ENCODE measurements around the gene CXCL12. TPM values are rescaled to one million over a fixed set of nuclear protein-coding genes. Genes with fewer than 3 reads are reported as not detected.

The CXCL12 gene
- polyA plus RNA-seq, 4 donors: 385 to 503 (median 428) TPM

DNA sequence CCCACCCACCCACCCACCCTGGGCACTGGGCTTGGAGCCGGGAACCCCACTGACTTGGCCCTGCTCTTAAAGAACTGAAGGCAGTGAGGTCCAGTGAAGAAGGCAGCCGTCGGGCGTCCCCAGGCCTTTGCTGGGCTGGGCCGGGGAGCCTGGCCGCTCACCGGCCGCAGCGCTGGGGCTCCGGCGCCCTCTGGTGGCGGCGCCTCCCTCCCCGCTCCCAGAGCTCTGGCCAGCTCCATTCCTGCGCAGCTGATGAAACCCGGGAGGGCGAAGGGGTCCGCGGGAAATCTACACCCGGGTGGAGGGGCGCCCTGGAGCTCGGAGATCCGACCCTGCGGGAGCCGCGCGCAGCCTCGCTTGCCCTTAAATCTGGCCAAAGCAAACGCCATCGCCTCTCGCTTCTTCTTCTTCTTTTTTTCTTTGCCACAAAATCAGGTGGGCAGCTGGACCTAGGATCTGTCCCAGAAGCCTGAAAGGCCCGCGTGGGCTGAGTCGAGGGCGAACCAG lies 1.7 kb upstream of the CXCL12 start:
- DNase-seq (ENCODE audit: low read depth in 4 of 4, low spot score in 2 of 4): peak in 3 of 4 donors; percentile 65 to 72 (median 71)

DNA sequence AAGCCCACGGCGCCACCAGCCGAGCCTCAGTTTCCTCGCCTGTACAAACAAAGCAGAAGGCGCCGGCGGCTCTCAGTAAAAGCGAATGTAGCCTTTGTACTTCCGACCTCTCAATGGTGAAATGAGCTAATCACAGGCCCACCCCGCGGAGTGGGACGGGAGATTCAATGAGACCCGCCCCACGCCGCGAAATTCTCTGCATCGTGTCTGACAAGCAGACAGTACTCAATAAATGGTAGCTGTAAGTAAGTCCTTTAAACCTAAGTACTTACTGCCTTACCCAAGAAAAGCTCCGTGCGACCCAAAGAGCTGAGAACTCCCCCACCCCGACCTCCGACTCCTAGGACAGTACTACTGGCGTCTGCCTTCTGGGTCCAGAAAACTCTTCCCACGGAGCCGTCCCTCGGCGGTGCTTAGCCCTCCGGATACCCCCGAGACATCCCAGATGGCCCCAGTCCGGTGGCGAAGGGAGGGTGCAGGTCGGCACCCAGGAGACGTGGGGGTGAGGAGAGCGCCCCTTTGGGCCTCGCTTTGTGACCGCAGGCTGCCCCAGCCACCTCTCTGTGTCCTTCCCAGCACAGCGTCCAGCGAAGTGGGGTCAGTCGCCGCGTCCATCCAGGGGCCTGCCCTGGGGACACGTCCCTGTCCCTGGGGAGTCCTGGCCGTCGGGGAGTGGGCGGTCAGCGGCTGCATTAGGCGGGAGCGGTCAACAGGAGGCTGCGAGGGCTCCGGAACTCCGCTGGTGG lies 972 bp upstream of the CXCL12 start:
- DNase-seq (ENCODE audit: low read depth in 4 of 4, low spot score in 2 of 4): no peak

DNA sequence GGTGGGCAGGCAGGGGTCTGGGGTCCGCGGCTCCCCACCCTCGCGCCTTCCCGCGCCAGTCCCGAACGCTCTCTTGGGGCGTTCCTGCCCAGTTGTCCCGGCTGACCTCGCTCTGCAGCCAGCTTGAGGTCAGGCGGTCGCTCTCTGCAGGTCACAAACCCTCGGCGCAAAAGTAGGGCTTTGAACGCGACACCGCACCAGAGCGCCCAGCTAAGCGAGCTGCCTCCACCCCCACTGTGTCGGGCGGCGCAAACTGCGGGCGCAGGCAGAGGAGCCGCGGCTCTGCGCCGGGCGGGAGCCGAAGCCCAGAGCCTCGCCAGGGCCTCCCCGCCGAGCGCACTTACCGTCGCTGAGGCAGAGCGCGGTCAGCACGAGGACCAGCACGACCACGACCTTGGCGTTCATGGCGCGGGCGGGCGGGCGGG lies 284 bp downstream of the CXCL12 start:
- DNase-seq (ENCODE audit: low read depth in 4 of 4, low spot score in 2 of 4): no peak

DNA sequence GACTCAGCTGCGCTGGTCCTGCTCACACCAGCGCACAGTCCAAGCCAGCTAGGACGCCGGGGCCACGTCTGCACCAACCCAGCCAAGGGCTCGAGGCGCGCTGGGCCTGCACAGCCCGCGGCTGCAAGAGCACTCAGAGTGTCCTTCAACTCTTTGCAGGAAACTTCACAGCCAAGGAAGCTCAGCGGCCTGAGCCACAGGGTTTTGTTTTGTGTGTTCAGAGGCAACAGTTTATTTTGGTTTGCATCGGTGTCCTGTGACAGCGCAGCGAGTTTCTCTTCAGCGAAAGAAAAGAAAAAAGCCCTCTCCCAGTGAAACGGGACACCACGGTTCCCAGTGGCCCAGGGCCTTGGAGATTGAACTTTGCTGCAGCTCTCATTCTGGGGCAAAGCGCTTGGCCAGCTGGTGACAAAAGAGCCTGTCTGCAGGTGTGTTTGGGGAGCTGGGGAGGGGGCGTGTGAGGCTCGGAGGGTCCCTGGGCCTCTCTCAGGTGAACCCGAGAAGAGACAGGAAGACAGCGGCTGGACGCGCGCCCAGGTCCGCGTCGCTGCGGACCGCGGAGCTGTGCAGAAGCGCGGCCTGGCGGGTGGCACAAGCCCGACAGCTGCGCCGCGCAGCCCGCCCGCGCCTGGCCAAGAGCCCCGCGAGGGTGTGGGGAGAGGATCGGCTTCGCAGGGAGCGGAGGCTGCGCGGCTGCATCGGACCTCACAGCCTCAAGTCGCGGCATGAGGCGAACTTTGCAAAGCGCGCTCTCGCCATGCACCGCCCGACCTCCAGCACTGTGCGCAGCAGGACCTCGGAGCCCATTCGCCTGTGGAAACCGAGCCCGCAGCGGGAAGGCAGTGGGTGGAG lies 922 bp downstream of the CXCL12 start:
- peak in 1 of 4 donors; percentile 45 for DNase-seq (ENCODE audit: low read depth in 4 of 4, low spot score in 2 of 4)

DNA sequence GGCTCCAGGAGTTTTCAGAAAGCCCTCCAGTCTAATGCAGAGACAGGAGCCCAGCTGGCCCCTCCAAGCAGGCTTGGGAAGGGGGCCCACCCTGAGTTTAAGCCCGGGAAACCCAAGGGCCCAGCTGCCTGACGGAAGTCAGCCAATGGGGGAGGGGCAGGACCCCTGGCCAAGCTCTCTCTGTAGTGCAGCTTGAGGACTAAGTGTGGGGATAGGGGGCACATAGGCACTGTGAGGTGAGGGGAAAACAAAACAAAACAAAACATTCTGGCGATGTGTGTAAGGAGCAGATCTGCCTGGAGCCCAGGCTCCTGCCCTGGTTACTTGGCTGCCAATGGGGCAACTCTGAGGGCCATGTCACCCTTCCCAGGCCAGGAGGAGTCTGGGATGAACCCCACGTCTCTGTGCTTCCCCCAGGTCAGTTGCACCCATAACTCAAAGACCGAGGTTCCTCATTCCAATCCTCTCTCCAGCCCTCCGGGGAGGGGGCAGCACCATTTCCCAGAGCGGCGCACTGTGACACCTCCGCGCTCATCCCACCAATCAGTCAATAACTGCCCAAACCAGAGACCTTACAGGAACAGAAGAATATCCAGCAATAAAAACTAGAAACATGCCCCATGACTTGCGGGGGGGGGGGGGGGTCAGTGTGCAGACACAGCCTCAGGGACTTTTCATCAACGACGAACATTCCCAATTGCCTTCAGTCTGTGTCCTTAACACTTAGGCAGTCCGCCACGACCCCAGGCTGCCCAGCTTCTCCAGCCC lies 1.7 kb downstream of the CXCL12 start:
- DNase-seq (ENCODE audit: low read depth in 4 of 4, low spot score in 2 of 4): no peak

DNA sequence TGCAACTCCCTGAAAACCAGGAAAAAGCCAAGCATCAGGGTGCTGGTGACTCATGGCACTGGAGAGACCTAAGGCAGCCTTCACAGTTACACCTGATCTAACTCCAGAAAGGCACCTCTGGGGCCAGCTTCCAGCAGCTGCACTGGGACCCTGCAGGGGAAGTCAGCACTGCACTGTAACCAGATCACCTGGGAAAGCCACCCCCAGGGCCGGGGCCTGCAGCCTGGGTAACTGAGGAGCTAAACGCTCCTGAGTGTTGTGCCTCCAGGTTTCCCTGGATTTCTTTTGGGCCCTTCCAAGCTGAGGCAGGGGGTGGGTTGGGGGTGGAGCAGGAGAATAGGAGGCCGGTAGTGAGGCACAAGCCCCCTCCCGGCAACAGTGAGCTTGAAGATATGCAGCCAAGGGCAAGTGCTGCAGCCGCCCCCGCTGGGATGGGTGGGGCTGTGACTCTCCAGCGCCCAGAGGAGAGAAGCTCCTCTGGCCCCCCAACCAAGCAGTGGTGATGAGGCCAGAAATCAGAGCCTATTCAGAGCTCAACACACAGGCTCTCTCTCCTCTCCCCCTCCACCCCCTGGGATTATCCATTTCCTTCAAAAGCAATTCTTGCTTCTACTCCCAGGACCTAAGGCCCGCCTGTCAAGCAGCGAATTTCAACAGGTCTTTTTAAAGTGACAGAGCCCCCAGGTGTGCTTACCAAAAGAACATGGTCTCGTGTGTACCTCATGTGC lies 2.6 kb downstream of the CXCL12 start:
- no peak for DNase-seq (ENCODE audit: low read depth in 4 of 4, low spot score in 2 of 4)

DNA sequence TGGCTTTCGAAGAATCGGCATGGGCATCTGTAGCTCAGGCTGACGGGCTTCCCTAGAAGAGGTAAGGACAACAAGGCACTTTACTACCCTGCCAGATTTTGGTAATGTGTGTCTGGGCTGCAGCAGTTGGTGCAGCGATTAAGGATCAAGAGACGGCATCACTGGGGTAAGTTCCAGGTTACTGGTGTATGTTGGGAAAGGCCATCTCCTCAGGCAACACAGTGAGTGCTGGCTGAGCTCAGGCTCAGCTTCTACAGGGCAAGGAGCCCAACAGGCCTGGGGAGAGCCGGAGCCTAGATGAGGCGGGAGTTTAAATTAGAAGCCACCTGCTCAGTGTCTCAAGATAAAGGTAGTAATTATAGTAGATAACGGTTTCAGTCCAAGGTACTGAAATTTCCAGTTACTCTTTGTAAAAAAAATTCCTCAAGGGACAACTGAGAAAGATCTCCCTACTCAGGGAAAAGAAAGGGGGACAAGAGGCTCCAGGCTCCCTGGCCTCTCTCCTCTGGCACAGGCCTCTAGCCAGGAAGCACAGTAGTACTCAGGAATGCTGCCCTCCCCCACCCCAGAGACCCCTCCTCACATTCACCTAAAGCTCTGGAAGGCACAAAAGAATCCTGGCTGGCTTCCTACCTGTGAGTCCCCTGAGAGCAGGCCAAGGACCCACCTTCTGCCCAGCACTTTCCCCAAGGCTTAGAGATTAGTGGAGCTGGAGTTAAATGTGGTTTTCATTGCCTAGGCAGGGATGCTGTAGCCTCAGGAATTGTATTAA lies 3.9 kb downstream of the CXCL12 start:
- no peak for DNase-seq (ENCODE audit: low read depth in 4 of 4, low spot score in 2 of 4)

DNA sequence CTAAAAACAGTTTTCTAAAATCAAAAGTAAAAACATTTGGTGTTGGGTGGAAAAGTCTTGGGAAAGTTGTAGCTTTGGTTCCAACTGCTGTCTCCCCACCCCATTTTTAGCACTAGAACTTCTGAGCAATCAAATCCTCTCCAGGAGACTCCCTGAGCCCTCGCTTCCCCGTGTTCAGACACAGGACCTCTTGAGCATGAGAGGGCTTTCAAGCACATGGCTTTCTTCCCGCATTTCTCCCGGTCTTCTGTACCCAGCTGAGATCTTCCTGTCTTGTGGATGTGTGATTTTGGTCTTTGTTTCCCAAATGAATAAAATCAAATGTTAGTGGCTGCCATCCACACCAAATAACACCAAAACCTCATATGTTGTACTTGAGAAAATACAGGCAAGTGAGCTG lies 5.0 kb downstream of the CXCL12 start:
- no peak for DNase-seq (ENCODE audit: low read depth in 4 of 4, low spot score in 2 of 4)

DNA sequence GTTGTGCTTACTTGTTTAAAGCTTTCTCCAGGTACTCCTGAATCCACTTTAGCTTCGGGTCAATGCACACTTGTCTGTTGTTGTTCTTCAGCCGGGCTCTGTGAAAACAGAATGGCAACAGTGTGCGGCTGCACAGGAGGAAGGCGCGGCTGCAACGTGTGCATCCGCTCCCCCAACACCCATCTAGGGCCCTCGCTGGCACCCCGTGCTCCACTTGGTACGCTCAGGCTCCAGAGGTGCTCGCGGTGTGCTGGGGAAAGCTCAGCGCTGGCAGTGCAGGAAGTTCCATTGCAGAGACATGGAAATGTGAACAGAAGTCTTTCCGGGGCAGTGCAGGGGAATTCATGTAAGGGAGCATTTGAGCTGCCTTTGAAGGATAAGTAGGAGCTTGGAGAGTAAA lies 6.3 kb downstream of the CXCL12 start:
- no peak for DNase-seq (ENCODE audit: low read depth in 4 of 4, low spot score in 2 of 4)

DNA sequence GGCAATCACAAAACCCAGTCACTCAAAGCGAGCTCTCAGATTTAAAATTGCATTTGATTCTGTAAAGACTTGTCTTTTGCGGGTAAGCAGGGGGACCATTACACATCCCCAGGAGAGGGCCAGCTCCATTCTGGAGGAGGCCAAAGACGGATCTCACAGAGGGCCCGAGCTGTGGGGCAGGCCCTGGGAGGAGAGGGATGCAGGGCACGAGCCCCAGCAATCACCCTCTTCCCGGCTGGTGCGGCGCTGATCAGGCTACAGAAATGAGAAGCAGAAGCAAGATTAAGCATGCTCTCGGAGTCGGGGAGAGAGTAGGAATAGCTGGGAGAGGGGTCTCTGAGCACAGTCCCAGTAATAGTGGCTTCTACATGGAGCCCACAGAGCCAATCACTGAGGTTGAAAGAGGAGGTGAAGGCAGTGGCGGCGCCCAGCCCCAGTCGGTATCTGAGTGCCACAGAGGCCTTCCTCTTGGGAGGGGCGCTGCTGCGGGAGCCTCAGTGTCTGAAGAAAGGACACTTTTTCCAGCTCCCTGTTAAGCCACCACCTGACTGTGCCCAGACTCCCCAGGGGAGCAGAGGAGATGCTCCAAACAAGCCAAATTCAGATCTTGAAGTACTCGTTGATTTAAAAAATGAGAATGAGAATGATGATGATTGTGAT lies 7.1 kb downstream of the CXCL12 start:
- no peak for DNase-seq (ENCODE audit: low read depth in 4 of 4, low spot score in 2 of 4)

DNA sequence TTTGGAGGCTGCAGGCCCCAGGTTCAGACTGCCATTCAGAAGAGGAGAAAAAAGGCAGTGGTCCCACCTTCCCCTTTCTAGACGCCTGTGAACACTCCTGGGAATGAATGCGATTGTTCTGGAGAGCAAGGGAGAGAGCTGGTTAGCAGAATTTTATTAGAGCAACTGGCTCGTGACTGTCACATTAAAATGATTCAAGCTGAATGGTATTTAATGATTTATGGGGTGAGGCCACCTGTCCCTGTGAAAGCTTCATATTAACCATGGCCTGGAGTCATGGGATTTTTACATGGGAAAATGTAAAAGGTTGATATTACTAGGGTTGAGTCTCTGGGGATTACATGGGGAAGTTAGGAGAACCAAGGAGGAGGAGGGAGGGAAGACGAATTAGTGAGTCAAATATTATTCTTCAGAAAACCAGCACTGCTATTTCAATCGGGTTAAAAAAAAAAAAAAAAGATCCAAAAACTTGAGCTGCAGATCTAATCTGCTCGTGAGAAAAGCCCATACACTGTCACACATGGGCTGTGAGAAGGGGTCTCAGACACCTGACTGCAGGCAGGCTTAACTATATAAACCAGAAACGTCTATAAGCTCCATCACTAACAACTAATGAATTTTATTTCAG lies 8.3 kb downstream of the CXCL12 start:
- no peak for DNase-seq (ENCODE audit: low read depth in 4 of 4, low spot score in 2 of 4)

DNA sequence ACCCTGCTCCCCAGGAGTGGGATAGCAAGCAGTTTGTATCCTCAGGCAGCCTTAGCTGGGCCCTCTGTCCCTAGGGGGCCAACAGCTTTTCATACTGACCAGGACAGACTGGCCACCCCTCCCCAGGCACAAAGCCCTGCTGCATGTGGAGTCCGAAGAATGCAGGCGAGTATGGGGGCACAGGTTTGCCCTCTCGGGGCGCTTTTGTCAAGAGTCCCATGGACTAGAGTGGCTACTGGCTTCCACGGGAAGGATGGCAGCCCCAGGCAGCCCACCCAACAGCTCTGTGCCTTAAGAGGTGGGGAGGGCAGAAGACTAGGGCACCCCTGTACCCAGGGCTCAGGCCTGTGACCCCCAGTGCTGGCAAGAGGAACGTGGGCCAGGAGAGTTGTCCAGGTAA lies 10.7 kb downstream of the CXCL12 start:
- DNase-seq (ENCODE audit: low read depth in 4 of 4, low spot score in 2 of 4): no peak

DNA sequence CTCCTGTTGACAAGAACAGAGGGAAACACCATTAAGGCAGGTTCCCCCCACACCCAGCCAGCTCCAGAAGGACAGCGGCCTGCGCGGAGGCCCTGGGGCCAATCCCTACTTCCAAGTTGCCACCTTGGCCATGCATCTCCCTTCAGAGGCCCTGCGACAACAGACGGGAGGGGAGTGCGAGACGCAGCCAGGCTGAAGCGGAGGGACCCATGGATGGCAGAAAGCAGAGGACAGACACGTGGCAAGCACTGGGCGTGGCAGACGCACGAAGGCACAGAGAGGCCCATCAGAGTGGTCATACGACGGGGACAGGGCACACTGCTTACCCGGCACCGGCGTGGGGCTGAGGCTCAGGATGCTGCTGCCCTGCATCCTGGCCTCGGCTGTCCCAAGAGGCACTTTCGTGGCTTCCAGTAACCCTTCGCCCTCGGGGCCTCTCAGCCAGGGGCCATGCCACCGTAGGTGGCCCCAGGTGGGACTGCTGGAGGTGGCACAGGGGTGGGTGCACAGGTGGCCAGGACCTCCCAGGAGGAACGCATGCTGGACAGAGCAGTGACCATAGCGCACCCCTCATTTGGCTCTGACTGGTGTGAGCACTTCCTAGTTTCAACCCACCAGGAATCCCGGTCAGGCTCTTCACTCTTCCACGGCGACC lies 11.4 kb downstream of the CXCL12 start:
- DNase-seq (ENCODE audit: low read depth in 4 of 4, low spot score in 2 of 4): no peak

DNA sequence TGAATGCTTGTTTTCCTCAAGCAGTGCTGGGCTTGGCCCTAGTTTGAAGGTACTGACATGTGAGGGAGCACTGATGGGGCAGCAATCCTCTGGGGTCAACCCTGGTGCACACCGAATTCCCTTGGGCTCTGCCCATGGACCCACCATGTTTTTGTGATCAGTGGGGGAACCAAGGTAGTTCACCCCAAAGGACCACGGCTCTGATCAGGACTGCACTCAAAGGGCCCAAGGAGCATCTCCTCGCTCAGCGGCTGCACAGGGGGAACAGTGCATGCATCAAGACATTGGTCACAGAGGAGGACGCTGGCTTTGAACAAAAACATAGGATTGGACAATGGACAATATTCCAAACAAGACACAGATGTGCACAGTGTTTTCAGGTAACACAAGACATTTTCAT lies 12.7 kb downstream of the CXCL12 start:
- DNase-seq (ENCODE audit: low read depth in 4 of 4, low spot score in 2 of 4): no peak

DNA sequence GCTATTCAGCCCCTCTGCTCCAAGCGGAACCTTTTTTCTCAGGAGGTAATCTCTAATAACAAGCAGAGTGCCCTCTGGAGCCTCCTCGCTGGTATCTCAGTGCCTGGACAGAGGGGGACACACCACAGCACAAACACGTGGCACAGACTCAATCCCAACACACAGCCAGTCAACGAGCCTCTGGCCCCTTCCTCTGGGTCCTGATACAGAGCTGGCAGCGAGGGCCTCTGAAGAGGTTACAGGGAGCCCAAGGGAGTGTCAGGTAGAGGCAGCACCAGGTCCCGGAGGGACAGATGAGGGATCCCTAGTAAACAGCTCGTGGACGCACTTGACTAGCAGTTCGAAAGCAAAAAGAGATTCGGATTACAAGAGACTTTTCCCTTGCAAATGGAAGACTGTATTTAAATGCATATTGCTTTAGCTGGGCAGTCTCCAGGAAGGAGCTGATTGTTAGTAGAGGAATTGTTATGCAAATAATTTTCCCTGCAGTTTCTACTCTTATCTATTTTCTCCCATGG lies 14.1 kb downstream of the CXCL12 start:
- no peak for DNase-seq (ENCODE audit: low read depth in 4 of 4, low spot score in 2 of 4)

DNA sequence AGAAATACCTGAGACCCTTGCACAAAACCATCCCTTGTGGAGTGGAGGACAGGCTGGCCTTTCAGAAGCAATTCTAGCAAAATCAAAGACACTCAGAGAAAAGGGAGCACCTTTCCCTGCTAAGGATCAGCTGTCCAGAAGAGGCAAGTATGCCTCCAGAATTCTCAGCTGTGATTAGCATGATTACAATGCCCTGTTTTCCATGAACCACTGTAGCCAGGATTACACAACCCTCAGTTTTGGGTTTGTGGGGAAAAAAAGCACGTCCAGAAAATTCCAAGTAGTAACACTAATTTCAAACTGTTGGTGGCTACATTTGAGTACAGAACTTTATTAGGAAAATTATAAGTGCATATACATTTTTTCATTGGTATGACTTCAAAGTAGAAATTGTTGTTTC lies 15.0 kb downstream of the CXCL12 start:
- no peak for DNase-seq (ENCODE audit: low read depth in 4 of 4, low spot score in 2 of 4)

DNA sequence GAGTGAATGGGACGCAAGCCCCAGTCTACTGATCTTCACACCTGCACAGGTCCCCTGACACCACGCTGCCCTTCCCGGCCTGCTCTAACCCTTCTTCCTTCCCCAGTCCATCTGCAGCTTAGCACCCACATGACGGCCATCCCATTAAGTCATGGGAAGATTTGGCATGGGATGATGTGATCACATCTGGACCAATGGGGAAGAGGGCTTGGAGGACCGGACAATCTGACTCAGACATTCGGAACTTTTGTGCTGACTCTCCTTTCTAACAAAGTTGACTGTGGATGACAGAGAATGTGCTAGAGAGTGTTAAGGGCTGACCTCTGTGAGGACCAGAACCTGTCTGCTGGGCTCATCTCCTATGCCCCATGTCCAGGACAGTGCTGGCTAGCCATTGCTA lies 15.6 kb downstream of the CXCL12 start:
- DNase-seq (ENCODE audit: low read depth in 4 of 4, low spot score in 2 of 4): no peak

DNA sequence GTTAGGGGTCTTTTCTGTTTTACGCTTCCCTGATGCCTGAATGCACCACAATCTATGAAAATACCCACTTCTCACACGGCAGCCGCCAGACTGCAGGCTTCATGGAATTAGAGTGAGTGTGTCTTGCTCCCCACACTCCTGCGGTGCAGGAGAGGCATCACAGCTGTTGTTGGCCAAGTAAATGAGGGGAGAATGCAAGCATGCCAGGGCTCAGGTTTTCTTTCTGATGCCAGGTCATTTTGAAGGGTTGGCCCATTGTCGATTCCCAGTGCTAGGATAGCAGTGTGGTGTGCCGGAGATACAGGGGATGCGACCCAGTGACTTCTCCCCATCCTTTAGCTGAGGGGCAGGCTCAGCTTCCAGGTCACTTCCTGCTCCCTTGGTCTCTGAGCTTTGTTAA lies 16.3 kb downstream of the CXCL12 start:
- DNase-seq (ENCODE audit: low read depth in 4 of 4, low spot score in 2 of 4): no peak

Measured in left renal cortex interstitium (tissue), 4 donors.